GM12878 (cell line): ENCODE measurements around the gene SHROOM4. TPM values are rescaled to one million over a fixed set of nuclear protein-coding genes. Genes with fewer than 3 reads are reported as not detected.

ENCODE experiments used
- ATAC-seq: fragments of 200-7000 bp; cut with Tn5 transposase; 3 replicates; pipeline ENCODE4 v1.9.1; 2020; ENCODE audit warnings: mild to moderate bottlenecking, moderate library complexity
- BruUV-seq: library from RNA; stranded (reverse); fragments of 400-500 nt; replicated peaks from 2 replicates; lab custom pipeline; 2021; lab: Mats Ljungman, UMichigan
- CTCF ChIA-PET: fragments of 300-600 bp; sonication (Branson Sonifier 250); formaldehyde crosslinking; extraction: SDS; loops from one replicate; lab custom pipeline; 2021; ENCODE audit warnings: inconsistent platforms; lab: Yijun Ruan, JAX
- POLR2A ChIA-PET: fragments of 350-600 bp; formaldehyde crosslinking; extraction: SDS; loops from one replicate; lab custom pipeline; 2021; ENCODE audit warnings: inconsistent platforms; lab: Charles Lee
- RAD21 ChIA-PET: fragments of 300-600 bp; sonication (Branson Sonifier 250); formaldehyde crosslinking; loops from one replicate; lab custom pipeline; 2023; ENCODE audit warnings: antibody characterized with exemption; ENCODE audit not compliant: unreplicated experiment; lab: Charles Lee
- SMC1A ChIA-PET: fragments of 300-600 bp; sonication (Branson Sonifier 250); formaldehyde crosslinking; loops from one replicate; lab custom pipeline; 2023; ENCODE audit not compliant: unreplicated experiment, uncharacterized antibody; lab: Charles Lee
- DNase-seq: peaks from one replicate; pipeline ENCODE4 v3.0.0-alpha.2; 2011; ENCODE audit warnings: low read depth, low spot score
- FAIRE-seq: peaks from 3 replicates; lab custom pipeline; 2011; peaks lifted over from hg19 to GRCh38; lab: Jason Lieb, UNC
- H2AFZ ChIP-seq: 2 replicates; pipeline ENCODE4 v1.6.0; 2011; ENCODE audit warnings: low read depth, low read length, control low read depth; ENCODE audit not compliant: control insufficient read depth
- H3K27ac ChIP-seq: 2 replicates; pipeline ENCODE4 v1.5.1; 2011; ENCODE audit warnings: control low read depth; ENCODE audit not compliant: control insufficient read depth, insufficient read depth
- H3K27me3 ChIP-seq, 2 experiments: replicated peaks in 1 of 2; 2 replicates each; pipeline versions ENCODE4 v1.6.0 to v1.6.1; 2011; ENCODE audit warnings: low read length in 1 of 2; ENCODE audit not compliant: control insufficient read depth in 2 of 2, insufficient read depth in 2 of 2
- H3K36me3 ChIP-seq, 2 experiments: 2 replicates each; pipeline ENCODE4 v1.5.1; 2011; ENCODE audit warnings: low read length in 1 of 2; ENCODE audit not compliant: control insufficient read depth in 2 of 2, insufficient read depth in 2 of 2
- H3K4me1 ChIP-seq: 2 replicates; pipeline ENCODE4 v1.6.1; 2011; ENCODE audit warnings: mild to moderate bottlenecking, low read length, moderate library complexity, mixed read lengths; ENCODE audit not compliant: control insufficient read depth, insufficient read depth
- H3K4me2 ChIP-seq: 2 replicates; pipeline ENCODE4 v1.6.0; 2011; ENCODE audit warnings: control low read depth; ENCODE audit not compliant: control insufficient read depth, insufficient read depth
- H3K4me3 ChIP-seq: fragments of 200-600 bp; sonication (generic); 2 replicates; pipeline ENCODE4 v1.5.1; 2016
- H3K79me2 ChIP-seq: 2 replicates; pipeline ENCODE4 v1.6.0; 2011; ENCODE audit warnings: low read length; ENCODE audit not compliant: control insufficient read depth, insufficient read depth
- H3K9ac ChIP-seq: 2 replicates; pipeline ENCODE4 v1.8.0; 2011; ENCODE audit warnings: low read length, control low read depth, mixed read lengths; ENCODE audit not compliant: control insufficient read depth, insufficient read depth
- H3K9me3 ChIP-seq: replicated peaks from 3 replicates; pipeline ENCODE4 v1.5.1; 2011; ENCODE audit warnings: mild to moderate bottlenecking, low read length; ENCODE audit not compliant: control insufficient read depth, insufficient read depth
- H4K20me1 ChIP-seq: 2 replicates; pipeline ENCODE4 v1.6.0; 2011; ENCODE audit not compliant: control insufficient read depth, insufficient read depth
- BCL11A ChIP-seq: IDR thresholded peaks from 2 replicates; pipeline ENCODE4 v1.6.1; 2011; ENCODE audit warnings: low read depth, low read length
- CUX1 ChIP-seq: IDR thresholded peaks from 2 replicates; pipeline ENCODE4 v1.6.1; 2012; ENCODE audit warnings: improper control_type of control experiment, low read depth, low read length; ENCODE audit not compliant: insufficient replicate concordance
- IRF5 ChIP-seq: fragments of 450-650 bp; IDR thresholded peaks from 2 replicates; pipeline ENCODE4 v1.6.1; 2017; ENCODE audit warnings: borderline replicate concordance
- KAT2A ChIP-seq: conservative IDR thresholded peaks from 2 replicates; pipeline ENCODE4 v1.6.1; 2011; ENCODE audit warnings: low read depth, low read length; ENCODE audit not compliant: control insufficient read depth
- ZBED1 ChIP-seq: IDR thresholded peaks from 2 replicates; pipeline ENCODE4 v1.6.1; 2016; ENCODE audit warnings: borderline replicate concordance
- ZNF274 ChIP-seq: IDR thresholded peaks from one replicate; pipeline ENCODE4 v1.8.0; 2011; ENCODE audit not compliant: insufficient read length, insufficient read depth
- WGBS: methylation state at CpG from one replicate; pipeline ENCODE4 v1.1.6; 2016; ENCODE audit warnings: low lambda C conversion rate; ENCODE audit not compliant: insufficient replicate concordance, insufficient coverage; ENCODE audit errors: missing lambda C conversion rate; 5-methylcytosine and 5-hydroxymethylcytosine counted together
- in situ Hi-C: fragments of 300-500 bp; cut with MboI; formaldehyde crosslinking; loops from 9 replicates; pipeline ENCODE4 v1.14.3; 2018; ENCODE audit warnings: mixed read lengths
- intact Hi-C: fragments of 100-400 bp; cut with micrococcal nuclease; formaldehyde crosslinking; loops from one replicate; pipeline ENCODE4 v1.14.2; 2022; ENCODE audit not compliant: unreplicated experiment
- polyA plus RNA-seq, 11 experiments: library from polyadenylated mRNA; depleted of rRNA in 4 of 11; unstranded in 6 of 11; stranded (reverse) in 5 of 11; fragments of >200 nt; fragmentation: Nextera tagmentation in 4 of 11; fragmentation: Illumina TruSeq in 1 of 11; extraction: Ambion mirVana in 4 of 11; extraction: Trizol in 1 of 11; gene quantifications; 1 replicate in 1 of 11; 2 replicates in 10 of 11; pipeline versions ENCODE4 v1.2.1 to v1.2.3, GENCODE V29; 2011 to 2016; ENCODE audit warnings: inconsistent platforms in 2 of 11, missing spikeins in 2 of 11, low read depth in 1 of 11
- total RNA-seq, 4 experiments: library from RNA; depleted of rRNA in 3 of 4; stranded (reverse); fragments of >200 nt in 3 of 4; fragmentation: Illumina TruSeq in 1 of 4; extraction: Trizol in 1 of 4; gene quantifications; 2 replicates each; pipeline versions ENCODE4 v1.2.1 to v1.2.3, GENCODE V29; 2013 to 2021

The SHROOM4 gene
- total and polyA plus RNA-seq, 10 of the 15 experiments (the other 5 are each of a cell fraction or from before 2014, with no cell fraction given): 0.01 to 0.03 TPM; not detected in 8

- intact Hi-C loops: no loop called here
- BruUV-seq: no TSS peak
- POLR2A ChIA-PET: no interaction called here
Measured at GRCh38 chrX:50838820-50839600, 25.0 kb upstream of the SHROOM4 start.

More at GRCh38 chrX:50838820-50839600, 25.0 kb upstream of the SHROOM4 start:
- H2AFZ ChIP-seq: no peak overlapping the region
- no peak overlapping the region for H3K4me2 ChIP-seq
- DNase-seq (no peak), ATAC-seq (no peak)
- H3K79me2 ChIP-seq: no peaks in the 10 kb centered on the region
- RAD21 ChIA-PET: no interaction called here
- WGBS: 0% methylated on average over 5 of the region's 5 CpGs
- H3K4me3 ChIP-seq: no peak overlapping the region
- H3K27me3 ChIP-seq: no peaks in the 10 kb centered on the region; a peak in 1 of 4 replicates
- no peak for TF ChIP-seq ZBED1
- TF ChIP-seq KAT2A: no peak
- no peak for TF ChIP-seq ZNF274
- TF ChIP-seq CUX1: no peak
- no peak for TF ChIP-seq BCL11A
- TF ChIP-seq IRF5: no peak
- TF ChIP-seq, all 136 proteins: peak for 0
- CTCF ChIA-PET: interaction anchor here (1.0 to 1.1 kb wide), 2 partner anchors 9 to 22 kb away, joined by 3 read pairs; no protein-coding TSS in a partner anchor
- Histone ChIP-seq H3K9ac (no peak overlapping the region), H3K9me3 (no peaks in the 10 kb centered on the region), H3K4me1 (no peaks in the 10 kb centered on the region), H3K27ac (no peak overlapping the region), H4K20me1 (no peaks in the 10 kb centered on the region), H3K36me3 (no peaks in the 10 kb centered on the region)
- SMC1A ChIA-PET: interaction anchor here (0.6 kb wide), 1 partner anchor 162 kb away, joined by 3 read pairs; no protein-coding TSS in a partner anchor
- in situ Hi-C loops: no loop called here
- no peak for FAIRE-seq
